PC-9 (cell line): ENCODE measurements around the gene APBA2. TPM values are rescaled to one million over a fixed set of nuclear protein-coding genes. Genes with fewer than 3 reads are reported as not detected.

Experiments used
- BruUV-seq: library from RNA; stranded (reverse); fragments of 400-500 nt; replicated peaks from 2 replicates; lab custom pipeline; 2021; lab: Mats Ljungman, UMichigan
- CTCF ChIA-PET: fragments of 300-600 bp; sonication (Branson Sonifier 250); formaldehyde crosslinking; loops from one replicate; lab custom pipeline; 2022; ENCODE audit warnings: antibody characterized with exemption; lab: Charles Lee
- POLR2A ChIA-PET: fragments of 300-600 bp; sonication (Branson Sonifier 250); formaldehyde crosslinking; loops from one replicate; lab custom pipeline; 2022; ENCODE audit warnings: antibody characterized with exemption; ENCODE audit not compliant: unreplicated experiment; lab: Charles Lee
- DNase-seq, 2 experiments: peaks; one replicate each; pipeline versions ENCODE4 v3.0.0 to v3.0.0-alpha.2; 2015 to 2022; ENCODE audit warnings: mixed read lengths in 1 of 2
- H2AFZ ChIP-seq: fragments of 200-600 bp; sonication (generic); 2 replicates; pipeline ENCODE4 v1.8.1; 2017; ENCODE audit warnings: antibody characterized with exemption
- H3F3A ChIP-seq: fragments of 200-600 bp; sonication (generic); 2 replicates; pipeline ENCODE4 v1.8.1; 2017; ENCODE audit warnings: antibody characterized with exemption, mild to moderate bottlenecking, low read depth; ENCODE audit not compliant: insufficient read depth
- H3K27ac ChIP-seq: fragments of 200-600 bp; sonication (generic); 2 replicates; pipeline ENCODE4 v1.6.1; 2016; ENCODE audit warnings: mixed run types
- H3K27me3 ChIP-seq: fragments of 200-600 bp; sonication (generic); 2 replicates; pipeline ENCODE4 v1.6.1; 2016; ENCODE audit warnings: low read depth, mixed run types; ENCODE audit not compliant: insufficient read depth
- H3K36me3 ChIP-seq: fragments of 200-600 bp; sonication (generic); 2 replicates; pipeline ENCODE4 v1.6.1; 2016; ENCODE audit warnings: low read depth, mixed run types
- H3K4me1 ChIP-seq: fragments of 200-600 bp; sonication (generic); replicated peaks from 2 replicates; pipeline ENCODE4 v1.6.1; 2016; ENCODE audit warnings: mixed run types; ENCODE audit not compliant: insufficient read depth
- H3K4me2 ChIP-seq: fragments of 200-600 bp; sonication (generic); 2 replicates; pipeline ENCODE4 v1.6.1; 2017; ENCODE audit warnings: mixed run types
- H3K4me3 ChIP-seq: fragments of 200-600 bp; sonication (generic); 2 replicates; pipeline ENCODE4 v1.6.1; 2016; ENCODE audit warnings: mixed run types
- H3K79me2 ChIP-seq: fragments of 200-600 bp; sonication (generic); 2 replicates; pipeline ENCODE4 v1.6.1; 2017; ENCODE audit warnings: low read depth, mixed run types
- H3K9me2 ChIP-seq: fragments of 200-600 bp; sonication (generic); 2 replicates; pipeline ENCODE4 v1.8.1; 2017; ENCODE audit warnings: mild to moderate bottlenecking; ENCODE audit not compliant: insufficient read depth
- H3K9me3 ChIP-seq: fragments of 200-600 bp; sonication (generic); 2 replicates; pipeline ENCODE4 v1.8.1; 2016; ENCODE audit warnings: low read depth; ENCODE audit not compliant: insufficient read depth
- H4K20me1 ChIP-seq: fragments of 200-600 bp; sonication (generic); 2 replicates; pipeline ENCODE4 v1.8.1; 2017; ENCODE audit not compliant: insufficient read depth
- EZH2 ChIP-seq: fragments of 200-600 bp; sonication (generic); IDR thresholded peaks from 2 replicates; pipeline ENCODE4 v1.8.0; 2017; ENCODE audit warnings: antibody characterized with exemption, low read depth
- intact Hi-C: fragments of 100-400 bp; cut with micrococcal nuclease; formaldehyde crosslinking; loops from one replicate; pipeline ENCODE4 v1.10.0; 2022; ENCODE audit not compliant: unreplicated experiment
- total RNA-seq: library from RNA; stranded (reverse); gene quantifications from 2 replicates; pipeline ENCODE4 v1.2.3, GENCODE V29; 2021
- TF ChIP-seq, protein P1 (sequence below): fragments of 200-600 bp; sonication (generic); conservative IDR thresholded peaks from 2 replicates; pipeline ENCODE4 v1.6.1; 2017; ENCODE audit warnings: mixed run types, antibody characterized with exemption, mild to moderate bottlenecking, moderate library complexity

The APBA2 gene
- total RNA-seq, 1 experiment from 2014 or later, result not detected

- DNase-seq, result no peak
Measured at GRCh38 chr15:28964098-28964497, 78.3 kb downstream of the APBA2 start.

DNA sequence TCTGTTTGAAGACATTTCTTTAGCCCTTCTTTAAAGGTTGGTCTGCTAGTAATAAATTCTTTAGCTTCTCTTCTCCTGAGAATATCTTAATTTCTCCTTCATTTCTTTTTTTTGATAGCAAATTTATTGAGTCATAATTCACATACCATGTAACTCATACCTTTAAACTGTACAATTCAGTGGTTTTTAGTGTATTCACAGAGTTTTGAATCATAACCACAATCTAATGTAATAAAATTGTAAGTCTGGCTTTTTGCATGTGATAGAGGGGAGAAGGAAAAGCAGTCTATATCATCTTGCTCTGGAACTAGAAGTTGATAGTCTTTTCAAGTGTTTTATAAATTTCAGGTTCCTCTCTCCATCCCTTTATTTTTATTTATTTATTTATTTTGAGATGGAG, 81.3 kb downstream of the APBA2 start:
- no peak overlapping the region for H3K27ac ChIP-seq
- H3K27me3 ChIP-seq, result peaks cover 39% of the 10 kb centered on the region
- H3K9me2 ChIP-seq, result no peaks in the 10 kb centered on the region
- no TSS peak for BruUV-seq
- no peaks in the 10 kb centered on the region for H3K79me2 ChIP-seq
- H2AFZ ChIP-seq, result no peak overlapping the region
- no peak overlapping the region for H3K4me2 ChIP-seq
- H3F3A ChIP-seq, result no peaks in the 10 kb centered on the region
- no peak for DNase-seq
- TF ChIP-seq EZH2, result no peak
- TF ChIP-seq, protein P1, sequence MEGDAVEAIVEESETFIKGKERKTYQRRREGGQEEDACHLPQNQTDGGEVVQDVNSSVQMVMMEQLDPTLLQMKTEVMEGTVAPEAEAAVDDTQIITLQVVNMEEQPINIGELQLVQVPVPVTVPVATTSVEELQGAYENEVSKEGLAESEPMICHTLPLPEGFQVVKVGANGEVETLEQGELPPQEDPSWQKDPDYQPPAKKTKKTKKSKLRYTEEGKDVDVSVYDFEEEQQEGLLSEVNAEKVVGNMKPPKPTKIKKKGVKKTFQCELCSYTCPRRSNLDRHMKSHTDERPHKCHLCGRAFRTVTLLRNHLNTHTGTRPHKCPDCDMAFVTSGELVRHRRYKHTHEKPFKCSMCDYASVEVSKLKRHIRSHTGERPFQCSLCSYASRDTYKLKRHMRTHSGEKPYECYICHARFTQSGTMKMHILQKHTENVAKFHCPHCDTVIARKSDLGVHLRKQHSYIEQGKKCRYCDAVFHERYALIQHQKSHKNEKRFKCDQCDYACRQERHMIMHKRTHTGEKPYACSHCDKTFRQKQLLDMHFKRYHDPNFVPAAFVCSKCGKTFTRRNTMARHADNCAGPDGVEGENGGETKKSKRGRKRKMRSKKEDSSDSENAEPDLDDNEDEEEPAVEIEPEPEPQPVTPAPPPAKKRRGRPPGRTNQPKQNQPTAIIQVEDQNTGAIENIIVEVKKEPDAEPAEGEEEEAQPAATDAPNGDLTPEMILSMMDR, result no peak
- no peaks in the 10 kb centered on the region for H4K20me1 ChIP-seq
- H3K36me3 ChIP-seq, result no peaks in the 10 kb centered on the region
- CTCF ChIA-PET, result no interaction called here
- intact Hi-C loops, result no loop called here
- no peak overlapping the region for H3K4me3 ChIP-seq
- no peaks in the 10 kb centered on the region for H3K4me1 ChIP-seq
- H3K9me3 ChIP-seq, result no peaks in the 10 kb centered on the region
- POLR2A ChIA-PET, result no interaction called here

More at GRCh38 chr15:28964098-28964497, 78.3 kb downstream of the APBA2 start:
- no peaks in the 10 kb centered on the region for H3K4me1 ChIP-seq
- H3K4me2 ChIP-seq, result no peak overlapping the region
- no peaks in the 10 kb centered on the region for H4K20me1 ChIP-seq
- no peak overlapping the region for H3K4me3 ChIP-seq
- H3F3A ChIP-seq, result no peaks in the 10 kb centered on the region
- no peak overlapping the region for H3K27ac ChIP-seq
- no peaks in the 10 kb centered on the region for H3K9me3 ChIP-seq
- no peak overlapping the region for H2AFZ ChIP-seq
- BruUV-seq, result no TSS peak
- H3K79me2 ChIP-seq, result no peaks in the 10 kb centered on the region
- H3K27me3 ChIP-seq, result peaks cover 23% of the 10 kb centered on the region
- no peaks in the 10 kb centered on the region for H3K9me2 ChIP-seq
- ChIA-PET CTCF (no interaction called here), POLR2A (no interaction called here)
- intact Hi-C loops, result no loop called here
- TF ChIP-seq EZH2, result no peak
- TF ChIP-seq, protein P1, result no peak
- H3K36me3 ChIP-seq, result no peaks in the 10 kb centered on the region

DNA sequence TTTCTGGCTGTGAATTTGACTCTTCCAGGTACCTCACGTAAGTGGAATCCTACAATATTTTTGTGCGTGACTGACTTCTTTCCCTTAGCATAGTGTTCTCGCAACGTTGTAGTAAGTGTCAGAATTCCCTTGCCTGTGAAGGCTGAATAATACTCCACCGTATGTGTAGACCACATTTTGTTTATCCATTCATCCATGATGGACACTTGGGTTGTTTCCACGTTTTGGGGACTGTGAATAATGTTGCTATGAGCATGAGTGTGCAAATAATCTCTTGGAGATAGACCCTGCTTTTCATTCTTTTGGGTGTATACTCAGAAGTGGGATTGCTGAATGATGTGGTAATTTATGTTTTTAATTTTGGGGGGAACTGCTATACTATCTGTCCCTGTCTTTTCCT, 82.2 kb downstream of the APBA2 start:
- intact Hi-C loops, result no loop called here
- H3K36me3 ChIP-seq, result no peaks in the 10 kb centered on the region
- H3K79me2 ChIP-seq, result no peaks in the 10 kb centered on the region
- no peak overlapping the region for H3K4me2 ChIP-seq
- no peaks in the 10 kb centered on the region for H3F3A ChIP-seq
- H3K4me3 ChIP-seq, result no peak overlapping the region
- no peaks in the 10 kb centered on the region for H3K9me2 ChIP-seq
- POLR2A ChIA-PET, result no interaction called here
- BruUV-seq, result no TSS peak
- H3K27ac ChIP-seq, result no peak overlapping the region
- no peaks in the 10 kb centered on the region for H3K9me3 ChIP-seq
- no peak overlapping the region for H2AFZ ChIP-seq
- H3K4me1 ChIP-seq, result no peaks in the 10 kb centered on the region
- peaks cover 43% of the 10 kb centered on the region for H3K27me3 ChIP-seq
- TF ChIP-seq EZH2, result no peak
- TF ChIP-seq, protein P1, result no peak
- CTCF ChIA-PET, result no interaction called here
- DNase-seq, result no peak
- H4K20me1 ChIP-seq, result no peaks in the 10 kb centered on the region
